SK-N-SH (cell line): ENCODE results near the gene PPP2R1B. TPM values are rescaled to one million over a fixed set of nuclear protein-coding genes. Genes with fewer than 3 reads are reported as not detected.

ENCODE experiments used
- CTCF ChIA-PET: fragments of 300-600, 350-600 bp; formaldehyde crosslinking; extraction: SDS; loops from one replicate; lab custom pipeline; 2021; lab: Yijun Ruan, JAX
- POLR2A ChIA-PET: fragments of 350-600 bp; sonication (Branson Sonifier 250); formaldehyde crosslinking; extraction: SDS; loops from one replicate; lab custom pipeline; 2020; ENCODE audit warnings: antibody characterized with exemption, inconsistent platforms; lab: Yijun Ruan, JAX
- DNase-seq: peaks from one replicate; pipeline ENCODE4 v3.0.0; 2012
- H2AFZ ChIP-seq: fragments of 200-600 bp; sonication (generic); 2 replicates; pipeline ENCODE4 v1.8.1; 2016; ENCODE audit warnings: antibody characterized with exemption, mild to moderate bottlenecking, low read depth
- H3F3A ChIP-seq: fragments of 200-600 bp; sonication (generic); replicated peaks from 2 replicates; pipeline ENCODE3; 2016; ENCODE audit warnings: antibody characterized with exemption, mild to moderate bottlenecking; ENCODE audit not compliant: insufficient read depth
- H3K27ac ChIP-seq, 2 experiments: fragments of 200-500 bp in 1 of 2; fragments of 200-600 bp in 1 of 2; sonication (Bioruptor generic) in 1 of 2; sonication (generic), shearing (Covaris generic) in 1 of 2; 2 replicates each; pipeline versions ENCODE4 v1.5.1 to v1.6.1; 2014 to 2016; ENCODE audit warnings: low read depth in 2 of 2, inconsistent platforms in 1 of 2, low read length in 1 of 2, mild to moderate bottlenecking in 1 of 2, mixed read lengths in 1 of 2
- H3K27me3 ChIP-seq: fragments of 200-600 bp; sonication (generic), shearing (Covaris generic); 2 replicates; pipeline ENCODE4 v1.6.1; 2016; ENCODE audit warnings: mixed run types; ENCODE audit not compliant: insufficient read depth
- H3K36me3 ChIP-seq, 2 experiments: fragments of 200-500 bp in 1 of 2; fragments of 200-600 bp in 1 of 2; sonication (Bioruptor generic) in 1 of 2; sonication (generic) in 1 of 2; replicated peaks in 1 of 2; 2 replicates each; pipeline versions ENCODE3 to v1.5.1; 2014 to 2016; ENCODE audit warnings: low read length in 1 of 2, mild to moderate bottlenecking in 1 of 2; ENCODE audit not compliant: insufficient read depth in 2 of 2, control insufficient read depth in 1 of 2
- H3K4me1 ChIP-seq, 2 experiments: fragments of 200-500 bp in 1 of 2; fragments of 200-600 bp in 1 of 2; sonication (Bioruptor generic) in 1 of 2; sonication (generic), shearing (Covaris generic) in 1 of 2; 2 replicates each; pipeline versions ENCODE4 v1.5.1 to v1.6.1; 2014 to 2016; ENCODE audit warnings: low read depth in 1 of 2, low read length in 1 of 2, mixed run types in 1 of 2; ENCODE audit not compliant: insufficient read depth in 2 of 2, control insufficient read depth in 1 of 2
- H3K4me2 ChIP-seq: fragments of 200-600 bp; sonication (generic), shearing (Covaris generic); 2 replicates; pipeline ENCODE4 v1.6.1; 2017; ENCODE audit warnings: mixed run types
- H3K4me3 ChIP-seq, 2 experiments: fragments of 200-500 bp in 1 of 2; fragments of 200-600 bp in 1 of 2; sonication (Bioruptor generic) in 1 of 2; sonication (generic), shearing (Covaris generic) in 1 of 2; 2 replicates each; pipeline versions ENCODE4 v1.5.1 to v1.8.1; 2014 to 2016; ENCODE audit warnings: low read depth in 2 of 2, inconsistent platforms in 1 of 2, low read length in 1 of 2, mild to moderate bottlenecking in 1 of 2, mixed read lengths in 1 of 2, moderate library complexity in 1 of 2
- H3K79me2 ChIP-seq: fragments of 200-600 bp; sonication (generic); 2 replicates; pipeline ENCODE4 v1.8.1; 2017; ENCODE audit warnings: mild to moderate bottlenecking; ENCODE audit not compliant: insufficient read depth
- H3K9ac ChIP-seq: fragments of 200-600 bp; sonication (generic); 2 replicates; pipeline ENCODE4 v1.6.1; 2017; ENCODE audit warnings: mixed run types
- H3K9me2 ChIP-seq: fragments of 200-600 bp; sonication (generic); 2 replicates; pipeline ENCODE4 v1.6.1; 2017; ENCODE audit warnings: mixed run types
- H3K9me3 ChIP-seq: fragments of 200-600 bp; sonication (generic); 2 replicates; pipeline ENCODE4 v1.6.1; 2017; ENCODE audit warnings: mixed run types, mild to moderate bottlenecking, moderate library complexity
- H4K20me1 ChIP-seq: fragments of 200-600 bp; sonication (generic); 2 replicates; pipeline ENCODE4 v1.6.1; 2017; ENCODE audit warnings: mild to moderate bottlenecking, mixed run types; ENCODE audit not compliant: insufficient read depth
- FOXM1 ChIP-seq: IDR thresholded peaks from 2 replicates; pipeline ENCODE4 v1.4.0; 2012; ENCODE audit warnings: low read depth, mild to moderate bottlenecking
- JUND ChIP-seq: IDR thresholded peaks from 2 replicates; pipeline ENCODE4 v1.4.0; 2012
- MEF2A ChIP-seq: IDR thresholded peaks from 2 replicates; pipeline ENCODE4 v1.4.0; 2012; ENCODE audit warnings: low read depth, borderline replicate concordance
- NFIC ChIP-seq: IDR thresholded peaks from 2 replicates; pipeline ENCODE4 v1.4.0; 2012; ENCODE audit warnings: borderline replicate concordance
- RFX5 ChIP-seq: IDR thresholded peaks from 2 replicates; pipeline ENCODE4 v1.6.1; 2012; ENCODE audit warnings: mild to moderate bottlenecking, improper control_type of control experiment, low read length
- RXRA ChIP-seq: IDR thresholded peaks from 2 replicates; pipeline ENCODE4 v1.4.0; 2012; ENCODE audit warnings: low read depth, mild to moderate bottlenecking, borderline replicate concordance
- SIN3A ChIP-seq: IDR thresholded peaks from 2 replicates; pipeline ENCODE4 v1.6.1; 2012; ENCODE audit warnings: low read depth, mild to moderate bottlenecking, low read length, moderate library complexity, borderline replicate concordance
- TAF1 ChIP-seq: IDR thresholded peaks from 2 replicates; pipeline ENCODE4 v1.6.1; 2012; ENCODE audit warnings: low read depth, mild to moderate bottlenecking, low read length, moderate library complexity, borderline replicate concordance
- TCF12 ChIP-seq: IDR thresholded peaks from 2 replicates; pipeline ENCODE4 v1.4.0; 2012
- TEAD4 ChIP-seq: IDR thresholded peaks from 2 replicates; pipeline ENCODE4 v1.4.0; 2012; ENCODE audit warnings: mild to moderate bottlenecking, borderline replicate concordance; ENCODE audit not compliant: insufficient read depth
- YY1 ChIP-seq: IDR thresholded peaks from 2 replicates; pipeline ENCODE4 v1.4.0; 2012; ENCODE audit warnings: low read depth, mild to moderate bottlenecking
- WGBS: methylation state at CpG from one replicate; pipeline ENCODE4 v1.1.6; 2017; ENCODE audit warnings: low lambda C conversion rate; 5-methylcytosine and 5-hydroxymethylcytosine counted together
- polyA plus RNA-seq, 3 experiments: library from polyadenylated mRNA; depleted of rRNA; stranded (reverse); fragments of >200 nt; gene quantifications; 2 replicates each; pipeline ENCODE4 v1.2.3, GENCODE V29; 2012
- TF ChIP-seq, protein P1 (sequence below): fragments of 150-350 bp; IDR thresholded peaks from 2 replicates; pipeline ENCODE4 v1.6.1; 2017; ENCODE audit warnings: antibody characterized with exemption, low read length, low read depth, borderline replicate concordance
- TF ChIP-seq, protein P2 (sequence below): IDR thresholded peaks from 2 replicates; pipeline ENCODE4; 2012

The PPP2R1B gene
- polyA plus RNA-seq, 1 of the 3 experiments (the other 2 are of a cell fraction), result 25.9 TPM

DNA sequence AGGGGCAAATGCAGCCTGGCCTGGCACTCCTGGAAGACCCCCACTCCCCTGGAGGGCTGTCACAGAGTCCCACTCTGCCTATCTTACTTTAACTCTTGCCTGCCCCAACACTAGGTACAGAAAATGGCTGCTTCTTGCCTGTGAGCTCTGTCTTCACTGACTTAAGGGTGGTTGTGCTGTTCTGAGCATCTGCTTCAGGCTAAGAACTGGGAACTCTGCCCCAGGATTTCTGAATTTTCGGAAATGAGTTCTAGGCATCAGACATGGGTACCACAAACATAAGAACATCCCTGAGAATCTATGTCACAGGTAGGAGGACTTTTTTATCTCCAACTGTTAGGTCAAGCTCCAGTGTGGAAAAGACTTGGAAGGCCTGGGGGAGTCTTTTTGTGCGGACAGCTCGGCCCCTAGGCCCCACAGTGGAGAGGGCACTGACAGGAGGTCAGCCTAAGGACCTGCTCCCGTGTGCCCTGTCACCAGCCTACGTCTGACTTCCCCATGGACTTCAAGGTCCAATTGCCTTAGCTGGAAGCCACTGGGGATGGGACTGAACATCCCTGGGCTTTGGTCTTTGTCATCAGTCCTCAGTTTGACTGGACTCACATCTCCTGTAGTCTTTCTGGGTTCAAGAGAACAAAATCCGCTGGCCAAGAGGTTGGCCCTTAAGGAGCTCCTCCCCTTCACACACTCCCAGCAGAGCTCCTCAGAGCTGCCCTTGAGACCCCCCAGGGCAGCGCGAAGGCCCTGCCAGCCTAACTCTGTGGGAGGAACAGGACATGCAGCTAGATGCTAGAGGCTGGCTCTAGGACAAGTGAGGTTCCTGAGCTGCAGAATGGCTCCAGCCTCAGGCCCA is 31.9 kb downstream of the PPP2R1B start:
- Histone ChIP-seq H3K9ac (peak overlapping the region; percentile 79), H3K9me2 (no peaks in the 10 kb centered on the region), H3K36me3 (peaks cover 4 to 10% of the 10 kb centered on the region in 2 experiments), H2AFZ (no peak overlapping the region), H3K27me3 (no peaks in the 10 kb centered on the region), H3K4me3 (no peak overlapping the region; a peak in 1 of 4 replicates), H3K4me2 (peak overlapping the region; percentile 82; the same call in 1 of the 2 replicates), H3K9me3 (no peaks in the 10 kb centered on the region), H3K27ac (peak overlapping the region; percentile 98 to 99), H4K20me1 (no peaks in the 10 kb centered on the region), H3K4me1 (peaks cover 43 to 79% of the 10 kb centered on the region in 2 experiments)
- peak; percentile 42 for DNase-seq
- ChIA-PET CTCF (interaction anchor here (0.9 to 2.6 kb wide), 5 partner anchors 8 to 131 kb away, joined by 3 to 12 read pairs (median 3); no protein-coding TSS in a partner anchor), POLR2A (interaction anchor here (0.8 to 1.8 kb wide), 4 partner anchors 11 to 32 kb away, joined by 3 to 6 read pairs (median 3); partner anchors contain the start of gene PPP2R1B)
- WGBS, result 91% methylated on average over 6 of the region's 8 CpGs
- TF ChIP-seq SIN3A (no peak), RFX5 (no peak)
- TF ChIP-seq, all 33 proteins: peak for 0
- H3F3A ChIP-seq, result peaks cover 26% of the 10 kb centered on the region
- no peaks in the 10 kb centered on the region for H3K79me2 ChIP-seq

GRCh38 chr11:111733611-111734088 is 32.5 kb downstream of the PPP2R1B start:
- peak overlapping the region; percentile 98 to 99 for H3K27ac ChIP-seq
- POLR2A ChIA-PET, result interaction anchor here (1.0 to 1.8 kb wide), 2 partner anchors 10 to 24 kb away, joined by 3 to 6 read pairs; no protein-coding TSS in a partner anchor
- H3K36me3 ChIP-seq, result peaks cover 1 to 8% of the 10 kb centered on the region in 2 experiments
- no peaks in the 10 kb centered on the region for H4K20me1 ChIP-seq
- H3K4me2 ChIP-seq, result peak overlapping the region; percentile 62; the same call in 1 of the 2 replicates
- no peaks in the 10 kb centered on the region for H3K27me3 ChIP-seq
- H2AFZ ChIP-seq, result no peak overlapping the region
- H3K9me2 ChIP-seq, result no peaks in the 10 kb centered on the region
- H3K4me3 ChIP-seq, result no peak overlapping the region
- CTCF ChIA-PET, result interaction anchor here (1.1 to 2.6 kb wide), 3 partner anchors 9 to 44 kb away, joined by 3 to 12 read pairs (median 3); no protein-coding TSS in a partner anchor
- H3K9ac ChIP-seq, result peak overlapping the region; percentile 49
- DNase-seq, result no peak
- peaks cover 26% of the 10 kb centered on the region for H3F3A ChIP-seq
- 81% methylated on average over 5 of the region's 9 CpGs for WGBS
- H3K9me3 ChIP-seq, result no peaks in the 10 kb centered on the region
- peaks cover 43 to 83% of the 10 kb centered on the region in 2 experiments for H3K4me1 ChIP-seq
- H3K79me2 ChIP-seq, result no peaks in the 10 kb centered on the region
- TF ChIP-seq TEAD4 (no peak), MEF2A (no peak), YY1 (no peak), RXRA (no peak), FOXM1 (no peak), TAF1 (no peak)
- TF ChIP-seq, all 33 proteins: peak for 0

DNA sequence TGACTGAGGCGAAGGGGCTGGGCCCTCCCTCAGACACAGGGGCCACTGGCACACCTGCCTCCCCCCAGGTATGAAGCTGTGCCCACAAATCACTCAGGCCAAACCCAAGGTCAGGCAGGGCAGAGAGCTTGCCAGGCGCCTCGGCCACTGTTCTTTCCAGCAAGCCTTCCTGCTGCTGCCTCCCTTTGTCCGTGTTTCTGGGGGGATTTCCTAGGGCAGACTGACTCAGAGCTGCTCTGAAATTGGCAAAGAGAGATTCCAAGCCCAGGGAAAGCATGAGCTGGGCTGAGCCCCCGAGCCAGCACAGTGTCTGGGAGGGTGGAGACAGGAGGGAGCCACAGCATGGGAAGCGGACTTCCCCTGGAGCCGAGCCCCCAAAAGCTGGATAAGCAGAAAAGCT is 33.2 kb downstream of the PPP2R1B start:
- H4K20me1 ChIP-seq, result no peaks in the 10 kb centered on the region
- H3K9ac ChIP-seq, result peak overlapping the region; percentile 49
- peak overlapping the region; percentile 62 for H3K4me2 ChIP-seq
- no peak overlapping the region for H3K4me3 ChIP-seq
- CTCF ChIA-PET, result interaction anchor here (0.8 to 2.6 kb wide), 5 partner anchors 10 to 129 kb away, joined by 3 to 12 read pairs (median 3); no protein-coding TSS in a partner anchor
- H3K9me2 ChIP-seq, result no peaks in the 10 kb centered on the region
- H3K27ac ChIP-seq, result peak overlapping the region in 1 of 2 experiments; percentile 98; a peak in 3 of 4 replicates
- 22% methylated on average over 5 of the region's 7 CpGs for WGBS
- no peaks in the 10 kb centered on the region for H3K27me3 ChIP-seq
- no peaks in the 10 kb centered on the region for H3K79me2 ChIP-seq
- peak; percentile 41; the same call in 1 of the 2 replicates for TF ChIP-seq JUND
- TF ChIP-seq, protein P1, sequence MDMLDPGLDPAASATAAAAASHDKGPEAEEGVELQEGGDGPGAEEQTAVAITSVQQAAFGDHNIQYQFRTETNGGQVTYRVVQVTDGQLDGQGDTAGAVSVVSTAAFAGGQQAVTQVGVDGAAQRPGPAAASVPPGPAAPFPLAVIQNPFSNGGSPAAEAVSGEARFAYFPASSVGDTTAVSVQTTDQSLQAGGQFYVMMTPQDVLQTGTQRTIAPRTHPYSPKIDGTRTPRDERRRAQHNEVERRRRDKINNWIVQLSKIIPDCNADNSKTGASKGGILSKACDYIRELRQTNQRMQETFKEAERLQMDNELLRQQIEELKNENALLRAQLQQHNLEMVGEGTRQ, result no peak
- no peak for TF ChIP-seq TCF12
- TF ChIP-seq, protein P2, sequence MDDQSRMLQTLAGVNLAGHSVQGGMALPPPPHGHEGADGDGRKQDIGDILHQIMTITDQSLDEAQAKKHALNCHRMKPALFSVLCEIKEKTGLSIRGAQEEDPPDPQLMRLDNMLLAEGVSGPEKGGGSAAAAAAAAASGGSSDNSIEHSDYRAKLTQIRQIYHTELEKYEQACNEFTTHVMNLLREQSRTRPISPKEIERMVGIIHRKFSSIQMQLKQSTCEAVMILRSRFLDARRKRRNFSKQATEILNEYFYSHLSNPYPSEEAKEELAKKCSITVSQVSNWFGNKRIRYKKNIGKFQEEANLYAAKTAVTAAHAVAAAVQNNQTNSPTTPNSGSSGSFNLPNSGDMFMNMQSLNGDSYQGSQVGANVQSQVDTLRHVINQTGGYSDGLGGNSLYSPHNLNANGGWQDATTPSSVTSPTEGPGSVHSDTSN, result peak; percentile 16
- TF ChIP-seq NFIC, result peak; percentile 55
- no peaks in the 10 kb centered on the region for H3K9me3 ChIP-seq
- POLR2A ChIA-PET, result interaction anchor here (0.9 kb wide), 1 partner anchor 44 kb away, joined by 3 read pairs; no protein-coding TSS in a partner anchor
- peaks cover 0 to 3% of the 10 kb centered on the region in 2 experiments for H3K36me3 ChIP-seq
- no peak for DNase-seq
- H3K4me1 ChIP-seq, result peaks cover 43 to 78% of the 10 kb centered on the region in 2 experiments
- H3F3A ChIP-seq, result peaks cover 26% of the 10 kb centered on the region
- H2AFZ ChIP-seq, result no peak overlapping the region
